ENCODE results near the gene TNFAIP1.

- TF ChIP-seq, protein P1, sequence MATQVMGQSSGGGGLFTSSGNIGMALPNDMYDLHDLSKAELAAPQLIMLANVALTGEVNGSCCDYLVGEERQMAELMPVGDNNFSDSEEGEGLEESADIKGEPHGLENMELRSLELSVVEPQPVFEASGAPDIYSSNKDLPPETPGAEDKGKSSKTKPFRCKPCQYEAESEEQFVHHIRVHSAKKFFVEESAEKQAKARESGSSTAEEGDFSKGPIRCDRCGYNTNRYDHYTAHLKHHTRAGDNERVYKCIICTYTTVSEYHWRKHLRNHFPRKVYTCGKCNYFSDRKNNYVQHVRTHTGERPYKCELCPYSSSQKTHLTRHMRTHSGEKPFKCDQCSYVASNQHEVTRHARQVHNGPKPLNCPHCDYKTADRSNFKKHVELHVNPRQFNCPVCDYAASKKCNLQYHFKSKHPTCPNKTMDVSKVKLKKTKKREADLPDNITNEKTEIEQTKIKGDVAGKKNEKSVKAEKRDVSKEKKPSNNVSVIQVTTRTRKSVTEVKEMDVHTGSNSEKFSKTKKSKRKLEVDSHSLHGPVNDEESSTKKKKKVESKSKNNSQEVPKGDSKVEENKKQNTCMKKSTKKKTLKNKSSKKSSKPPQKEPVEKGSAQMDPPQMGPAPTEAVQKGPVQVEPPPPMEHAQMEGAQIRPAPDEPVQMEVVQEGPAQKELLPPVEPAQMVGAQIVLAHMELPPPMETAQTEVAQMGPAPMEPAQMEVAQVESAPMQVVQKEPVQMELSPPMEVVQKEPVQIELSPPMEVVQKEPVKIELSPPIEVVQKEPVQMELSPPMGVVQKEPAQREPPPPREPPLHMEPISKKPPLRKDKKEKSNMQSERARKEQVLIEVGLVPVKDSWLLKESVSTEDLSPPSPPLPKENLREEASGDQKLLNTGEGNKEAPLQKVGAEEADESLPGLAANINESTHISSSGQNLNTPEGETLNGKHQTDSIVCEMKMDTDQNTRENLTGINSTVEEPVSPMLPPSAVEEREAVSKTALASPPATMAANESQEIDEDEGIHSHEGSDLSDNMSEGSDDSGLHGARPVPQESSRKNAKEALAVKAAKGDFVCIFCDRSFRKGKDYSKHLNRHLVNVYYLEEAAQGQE (IDR thresholded peaks at IDR 0.05; ENCODE audit: low read depth) = no peak
- TF ChIP-seq, protein P2, sequence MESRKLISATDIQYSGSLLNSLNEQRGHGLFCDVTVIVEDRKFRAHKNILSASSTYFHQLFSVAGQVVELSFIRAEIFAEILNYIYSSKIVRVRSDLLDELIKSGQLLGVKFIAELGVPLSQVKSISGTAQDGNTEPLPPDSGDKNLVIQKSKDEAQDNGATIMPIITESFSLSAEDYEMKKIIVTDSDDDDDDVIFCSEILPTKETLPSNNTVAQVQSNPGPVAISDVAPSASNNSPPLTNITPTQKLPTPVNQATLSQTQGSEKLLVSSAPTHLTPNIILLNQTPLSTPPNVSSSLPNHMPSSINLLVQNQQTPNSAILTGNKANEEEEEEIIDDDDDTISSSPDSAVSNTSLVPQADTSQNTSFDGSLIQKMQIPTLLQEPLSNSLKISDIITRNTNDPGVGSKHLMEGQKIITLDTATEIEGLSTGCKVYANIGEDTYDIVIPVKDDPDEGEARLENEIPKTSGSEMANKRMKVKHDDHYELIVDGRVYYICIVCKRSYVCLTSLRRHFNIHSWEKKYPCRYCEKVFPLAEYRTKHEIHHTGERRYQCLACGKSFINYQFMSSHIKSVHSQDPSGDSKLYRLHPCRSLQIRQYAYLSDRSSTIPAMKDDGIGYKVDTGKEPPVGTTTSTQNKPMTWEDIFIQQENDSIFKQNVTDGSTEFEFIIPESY (IDR thresholded peaks at IDR 0.05; ENCODE audit: extremely low read depth, insufficient replicate concordance, low read length) = no peak
- no peak for TF ChIP-seq YY1 (IDR thresholded peaks at IDR 0.05; ENCODE audit: extremely low read depth, insufficient replicate concordance, low read depth, low read length)
- TF ChIP-seq, protein P3, sequence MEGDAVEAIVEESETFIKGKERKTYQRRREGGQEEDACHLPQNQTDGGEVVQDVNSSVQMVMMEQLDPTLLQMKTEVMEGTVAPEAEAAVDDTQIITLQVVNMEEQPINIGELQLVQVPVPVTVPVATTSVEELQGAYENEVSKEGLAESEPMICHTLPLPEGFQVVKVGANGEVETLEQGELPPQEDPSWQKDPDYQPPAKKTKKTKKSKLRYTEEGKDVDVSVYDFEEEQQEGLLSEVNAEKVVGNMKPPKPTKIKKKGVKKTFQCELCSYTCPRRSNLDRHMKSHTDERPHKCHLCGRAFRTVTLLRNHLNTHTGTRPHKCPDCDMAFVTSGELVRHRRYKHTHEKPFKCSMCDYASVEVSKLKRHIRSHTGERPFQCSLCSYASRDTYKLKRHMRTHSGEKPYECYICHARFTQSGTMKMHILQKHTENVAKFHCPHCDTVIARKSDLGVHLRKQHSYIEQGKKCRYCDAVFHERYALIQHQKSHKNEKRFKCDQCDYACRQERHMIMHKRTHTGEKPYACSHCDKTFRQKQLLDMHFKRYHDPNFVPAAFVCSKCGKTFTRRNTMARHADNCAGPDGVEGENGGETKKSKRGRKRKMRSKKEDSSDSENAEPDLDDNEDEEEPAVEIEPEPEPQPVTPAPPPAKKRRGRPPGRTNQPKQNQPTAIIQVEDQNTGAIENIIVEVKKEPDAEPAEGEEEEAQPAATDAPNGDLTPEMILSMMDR (IDR thresholded peaks at IDR 0.05 in 2 of 3, conservative IDR thresholded peaks at IDR 0.05 in 1 of 3; ENCODE audit: borderline replicate concordance in 1 of 3, insufficient read depth in 1 of 3, low read depth in 2 of 3, low read length in 2 of 3) = no peak
- TF ChIP-seq JUND (IDR thresholded peaks at IDR 0.05) = no peak
- no peak for TF ChIP-seq CEBPB (IDR thresholded peaks at IDR 0.05; ENCODE audit: low read depth)
- TF ChIP-seq POLR2AphosphoS5 (IDR thresholded peaks at IDR 0.05; ENCODE audit: low read depth, low read length) = no peak
- no peak for TF ChIP-seq POLR2A (IDR thresholded peaks at IDR 0.05; ENCODE audit: borderline replicate concordance, extremely low read depth, insufficient read depth, insufficient read length)
Observed at GRCh38 chr17:28317966-28318758, 17.4 kb upstream of the TNFAIP1 start.

Measured in HCT116 (cell line).